NCI-H526 treated with DMSO at 0.1 percent for 48 hours (cell line): Measurements from ENCODE around the gene PRKACA.

Experiments used
- DNase-seq: peaks from one replicate; lab custom pipeline; 2025; lab: John Stamatoyannopoulos, UW

The PRKACA gene

DNA sequence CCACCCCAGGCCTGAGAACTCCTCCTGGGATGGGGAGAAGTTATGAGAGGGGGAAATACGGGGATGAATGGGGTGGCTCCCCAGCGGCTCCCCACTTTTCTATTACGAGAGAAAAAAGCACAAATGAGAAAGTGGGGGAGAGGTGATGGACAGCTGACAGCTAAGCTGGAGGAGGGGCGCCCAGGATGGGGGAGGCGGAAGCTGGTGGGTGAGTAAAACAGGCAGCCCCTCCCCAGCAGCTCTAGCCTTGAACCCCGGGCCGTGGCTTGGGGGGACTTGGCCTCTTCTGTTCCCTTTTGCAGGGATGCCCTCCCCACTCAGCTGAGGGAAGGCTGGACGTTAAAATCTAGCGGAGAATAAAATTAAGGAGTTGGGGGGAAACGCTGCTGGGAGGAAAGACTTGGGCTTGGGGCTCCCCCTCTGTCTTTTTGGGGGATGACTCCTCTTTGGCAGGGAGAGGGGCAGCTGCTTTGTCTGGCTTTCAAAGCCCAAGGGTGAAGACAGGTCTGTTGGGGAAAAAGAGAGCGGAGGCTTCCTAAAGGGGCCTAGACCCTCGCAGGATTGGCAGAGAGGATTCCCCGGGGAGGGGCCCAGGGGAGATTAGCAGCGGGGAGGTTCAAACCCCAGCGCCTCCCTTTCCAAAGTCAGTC is 25.6 kb downstream of the PRKACA start:
- DNase-seq, result no peak

DNA sequence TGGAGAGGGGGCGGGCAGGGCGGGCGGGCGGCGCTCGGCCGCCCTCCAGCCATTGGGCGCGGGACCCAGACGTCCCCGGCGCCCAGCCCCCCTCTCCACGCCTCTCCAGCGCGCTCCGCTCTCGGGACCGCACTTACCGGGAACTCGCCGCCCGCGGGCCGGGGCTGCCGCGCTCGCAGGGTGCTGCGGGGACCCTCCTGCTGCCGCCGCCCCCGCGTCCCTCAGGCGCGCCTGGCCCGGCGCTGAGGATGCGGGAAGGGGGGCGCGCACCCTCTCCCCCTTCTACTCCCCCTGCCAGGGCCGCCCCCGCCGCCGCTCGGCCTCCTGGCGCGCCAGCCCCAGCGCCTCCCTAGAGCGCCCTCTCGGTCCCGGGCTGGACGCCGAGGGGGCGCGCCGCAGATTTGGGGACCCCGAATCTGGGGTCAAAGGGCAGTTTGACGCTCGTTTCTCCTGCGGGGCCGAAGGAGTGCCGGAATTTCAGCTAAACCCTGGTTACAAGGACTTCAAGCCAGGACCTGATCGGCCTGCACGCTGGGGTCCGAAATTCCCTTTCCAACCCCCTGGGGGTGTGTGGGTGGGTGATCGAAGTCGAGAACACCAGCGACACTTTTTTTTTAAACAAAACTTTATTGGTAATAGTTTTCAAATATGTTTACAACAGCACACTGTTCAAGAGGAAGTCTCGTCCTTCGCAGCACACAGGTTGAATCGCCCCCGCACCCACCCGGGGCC is 26.3 kb downstream of the PRKACA start:
- no peak for DNase-seq

DNA sequence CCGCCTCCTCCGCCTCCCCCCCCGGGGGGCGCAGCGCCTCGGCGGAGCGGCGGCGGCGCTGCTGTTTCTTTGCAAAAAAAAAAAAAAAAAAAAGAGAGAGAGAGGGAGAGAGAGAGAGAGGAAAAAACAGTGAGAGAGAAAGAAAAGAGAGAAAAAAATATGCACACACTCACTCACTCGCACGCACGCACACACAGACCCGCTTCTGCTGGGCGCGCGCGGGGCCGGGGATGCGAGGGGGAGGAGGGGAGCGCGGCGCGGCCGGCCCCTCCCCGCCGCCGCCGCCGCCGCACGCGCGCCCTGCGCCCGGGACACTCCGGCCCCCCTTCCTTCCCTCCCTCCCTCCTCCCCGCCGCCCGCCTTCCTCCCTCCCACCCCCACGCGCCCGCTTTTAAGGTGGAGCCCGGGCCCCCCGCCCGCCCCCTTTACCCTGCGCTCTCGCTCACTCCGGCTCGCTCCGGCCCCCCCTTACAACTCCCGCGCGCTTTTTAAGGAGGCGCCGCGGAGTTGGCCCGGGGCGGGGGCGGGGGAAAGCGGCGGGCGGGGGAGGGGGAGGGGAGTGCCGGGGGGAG is 27.0 kb downstream of the PRKACA start, which contains the start of gene SAMD1:
Gene SAMD1 (minus strand): TSS at position 243 of the 572 bp plus-strand sequence.
- peak; percentile 14 for DNase-seq

DNA sequence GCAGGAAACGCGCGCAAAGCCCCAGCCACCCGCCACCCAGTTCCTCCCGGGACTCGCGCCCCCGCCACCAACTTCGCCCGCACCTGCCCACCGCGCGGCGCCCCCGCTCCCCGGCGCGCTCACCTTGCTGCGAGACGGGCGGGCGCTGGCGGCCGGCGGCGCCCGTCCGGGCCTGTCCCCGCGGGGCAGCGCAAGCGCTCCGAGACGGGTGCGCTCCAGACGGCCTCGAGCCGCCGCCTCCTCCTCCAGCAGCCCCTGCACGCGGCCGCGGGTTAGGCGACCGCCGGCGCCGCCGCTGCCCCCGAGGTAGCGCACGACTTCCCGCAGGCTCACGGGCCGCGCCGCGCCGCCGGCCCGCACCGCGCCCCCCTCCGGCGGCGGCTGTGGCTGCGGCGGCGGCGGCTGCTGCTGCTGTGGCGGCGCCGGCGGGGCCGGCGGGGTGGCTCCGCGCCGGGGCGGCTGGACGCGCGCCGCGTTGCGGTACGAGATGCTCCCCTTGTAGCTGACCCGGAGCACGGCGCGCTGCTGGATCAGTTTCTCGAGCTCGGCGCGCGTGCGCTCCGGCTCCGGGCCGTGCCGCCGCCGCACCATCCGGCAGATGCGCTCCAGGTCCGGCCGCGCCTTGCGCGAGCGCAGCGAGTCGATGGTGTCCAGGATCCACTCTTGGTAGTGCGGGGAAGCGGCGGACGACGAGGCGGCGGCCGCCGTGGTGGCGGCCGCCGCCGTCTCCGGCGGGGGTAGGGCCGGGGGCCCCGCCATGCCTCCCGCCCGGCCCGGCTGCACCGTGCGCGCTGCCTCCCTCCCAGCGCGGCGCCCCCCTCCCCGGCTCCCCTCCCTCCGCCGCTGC is 27.7 kb downstream of the PRKACA start:
- no peak for DNase-seq

DNA sequence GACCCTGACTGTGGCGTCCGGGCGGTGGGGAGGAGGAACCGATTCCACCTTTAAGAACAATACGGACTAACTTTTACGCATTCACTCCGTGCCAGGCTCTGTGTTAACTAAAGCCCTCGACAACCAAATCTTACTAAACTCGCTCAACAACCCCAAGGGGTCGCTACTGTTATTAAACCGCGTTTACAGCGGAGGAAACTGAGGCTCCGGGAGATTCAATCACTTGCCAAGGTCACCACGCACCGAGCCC is 28.2 kb downstream of the PRKACA start:
- DNase-seq, result no peak

DNA sequence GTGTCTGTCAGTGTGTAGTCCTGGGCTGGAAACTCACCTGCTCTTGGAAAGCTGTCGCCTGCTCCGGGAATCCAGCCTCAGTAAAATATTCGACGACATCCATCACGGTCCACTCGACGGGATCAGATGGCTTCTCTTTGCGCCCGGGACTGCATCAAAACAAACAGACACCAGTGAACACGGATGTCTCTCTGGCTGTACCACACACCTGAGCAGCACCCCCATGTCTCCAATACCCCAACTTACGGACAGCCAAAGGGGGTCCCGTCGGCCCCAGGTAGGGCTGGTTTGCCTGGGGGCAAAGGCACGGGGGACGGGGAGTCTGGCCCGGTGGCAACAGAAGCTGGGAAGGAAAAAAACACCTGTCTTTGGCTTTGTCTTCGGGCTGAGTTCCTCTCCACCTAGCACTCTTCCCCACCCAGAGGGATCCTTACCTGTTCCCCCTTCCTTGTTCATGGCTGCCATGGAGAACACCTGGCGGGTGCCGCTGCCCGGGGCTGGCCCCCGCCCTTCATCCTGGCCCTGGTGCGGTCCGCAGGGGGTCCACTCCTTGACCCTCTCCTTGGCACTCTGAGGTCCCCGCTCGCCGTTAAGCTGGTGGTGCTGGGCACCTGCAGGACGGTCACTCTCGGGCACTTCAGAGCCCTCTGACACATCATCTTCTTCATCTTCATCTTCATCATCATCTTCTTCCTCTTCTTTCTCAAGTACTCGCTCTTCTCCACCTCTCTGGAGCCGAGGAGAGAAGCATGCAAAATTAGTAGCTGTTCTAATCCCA is 28.7 kb downstream of the PRKACA start:
- no peak for DNase-seq

DNA sequence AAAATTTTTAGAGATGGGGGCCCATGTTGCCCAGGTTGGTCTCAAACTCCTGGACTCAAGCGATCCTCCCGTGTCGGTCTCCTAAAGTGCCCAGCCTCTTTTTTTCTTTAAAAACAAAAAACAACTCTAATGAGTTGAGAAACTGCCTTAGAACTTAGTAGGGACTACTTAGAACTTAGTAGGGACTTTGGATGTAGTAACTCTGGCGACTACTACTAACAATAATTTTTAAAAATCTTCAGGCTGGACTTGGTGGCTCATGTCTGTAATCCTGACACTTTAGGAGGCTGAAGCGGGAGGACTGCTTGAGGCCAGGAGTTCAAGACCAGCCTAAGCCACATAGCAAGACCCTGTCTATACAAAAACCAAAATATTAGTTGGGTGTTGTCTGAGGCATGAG is 31.5 kb downstream of the PRKACA start:
- DNase-seq, result no peak

DNA sequence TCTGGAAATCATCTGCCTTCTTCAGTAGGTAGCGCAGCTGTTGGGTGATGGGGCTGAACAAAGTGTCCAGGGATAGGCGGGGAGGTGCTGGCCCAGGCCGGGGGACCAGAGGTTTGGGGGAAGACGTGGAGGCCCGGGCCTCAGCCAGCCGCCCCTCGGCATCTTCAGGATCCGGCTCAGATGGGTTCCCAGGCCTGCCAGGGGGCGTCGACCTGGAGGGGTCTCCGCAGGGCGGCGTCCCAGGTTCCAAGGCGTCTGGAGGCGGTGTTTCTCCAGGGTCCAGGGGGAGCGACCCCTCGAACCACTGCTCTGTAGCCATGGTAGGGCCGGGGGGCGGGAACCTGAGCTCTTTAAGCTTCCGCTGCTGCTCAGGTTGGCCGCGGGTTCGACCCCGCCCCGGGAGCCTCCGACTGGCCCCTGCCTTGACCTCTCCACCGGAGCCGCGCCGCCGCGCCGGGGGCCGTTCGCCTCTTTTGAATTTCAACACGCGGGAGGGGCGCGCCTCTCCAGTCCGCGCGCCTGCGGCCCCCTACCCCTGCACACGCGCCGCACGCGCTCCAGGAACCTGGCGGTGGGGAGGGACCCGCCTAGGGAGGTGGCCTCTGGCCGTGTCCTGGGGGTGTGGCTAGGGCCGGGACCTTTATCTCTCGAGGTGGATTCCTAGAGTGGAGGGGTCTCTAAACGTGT is 32.1 kb downstream of the PRKACA start, which contains the start of gene C19orf67:
Gene C19orf67 (minus strand): TSS at position 475 of the 687 bp plus-strand sequence. CDS start 156 bp downstream, at position 319.
- no peak for DNase-seq

DNA sequence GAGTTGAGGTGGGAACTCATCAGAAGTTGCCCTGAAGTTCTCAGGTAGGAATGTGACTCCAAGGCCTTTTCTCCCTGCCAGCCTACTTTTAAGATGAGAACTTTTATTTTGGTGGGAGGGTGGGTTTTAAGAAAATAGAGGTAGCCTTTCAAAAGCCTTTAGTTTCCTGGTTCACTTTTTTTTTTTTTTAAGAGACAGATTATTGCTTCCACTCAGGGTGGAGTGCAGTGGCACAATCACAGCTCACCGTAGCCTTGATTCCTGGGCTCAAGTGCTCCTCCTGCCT is 34.9 kb downstream of the PRKACA start:
- DNase-seq, result no peak

DNA sequence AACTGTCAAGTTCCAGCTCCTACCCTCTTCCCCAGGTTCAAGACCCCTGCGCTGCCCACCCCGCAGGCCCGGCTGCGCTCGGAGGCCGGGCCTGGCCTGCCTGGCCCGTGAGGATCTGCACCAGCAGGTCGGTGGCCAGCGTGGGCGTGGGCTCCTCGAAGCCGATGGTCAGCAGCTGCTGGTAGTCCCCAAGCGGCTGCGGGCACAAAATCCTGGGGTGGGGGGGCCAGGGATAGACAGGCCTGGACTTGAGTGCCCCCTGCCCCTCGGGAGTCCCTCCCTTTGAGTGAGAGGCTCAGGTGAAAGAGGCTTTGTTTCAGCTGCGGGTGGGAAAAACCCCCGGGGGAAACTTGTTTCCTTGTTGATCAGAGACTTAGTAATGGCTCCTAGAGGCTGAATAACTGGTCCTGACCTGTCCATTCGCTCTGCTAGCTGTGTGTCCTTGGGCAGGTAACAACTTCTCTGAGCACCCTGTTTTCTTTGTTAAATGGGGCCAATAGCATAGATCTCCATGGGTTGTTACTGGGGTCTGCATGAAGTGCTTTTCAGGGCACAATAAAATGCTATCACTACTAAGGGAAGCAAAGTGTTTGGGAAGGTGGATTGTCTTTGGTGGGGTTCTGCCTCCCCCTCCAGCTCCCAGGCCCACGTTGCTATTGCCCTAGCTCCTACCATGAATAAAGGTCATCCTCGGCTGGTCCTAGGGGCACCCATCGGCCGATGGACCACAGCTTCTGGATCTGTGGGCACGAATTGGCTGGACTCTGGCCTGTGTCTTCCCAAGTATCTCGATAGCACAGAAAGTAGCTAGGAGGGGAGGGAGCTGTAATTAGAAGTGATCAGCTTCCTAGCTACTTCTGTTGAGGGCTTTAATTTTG is 35.5 kb downstream of the PRKACA start:
- DNase-seq, result no peak

DNA sequence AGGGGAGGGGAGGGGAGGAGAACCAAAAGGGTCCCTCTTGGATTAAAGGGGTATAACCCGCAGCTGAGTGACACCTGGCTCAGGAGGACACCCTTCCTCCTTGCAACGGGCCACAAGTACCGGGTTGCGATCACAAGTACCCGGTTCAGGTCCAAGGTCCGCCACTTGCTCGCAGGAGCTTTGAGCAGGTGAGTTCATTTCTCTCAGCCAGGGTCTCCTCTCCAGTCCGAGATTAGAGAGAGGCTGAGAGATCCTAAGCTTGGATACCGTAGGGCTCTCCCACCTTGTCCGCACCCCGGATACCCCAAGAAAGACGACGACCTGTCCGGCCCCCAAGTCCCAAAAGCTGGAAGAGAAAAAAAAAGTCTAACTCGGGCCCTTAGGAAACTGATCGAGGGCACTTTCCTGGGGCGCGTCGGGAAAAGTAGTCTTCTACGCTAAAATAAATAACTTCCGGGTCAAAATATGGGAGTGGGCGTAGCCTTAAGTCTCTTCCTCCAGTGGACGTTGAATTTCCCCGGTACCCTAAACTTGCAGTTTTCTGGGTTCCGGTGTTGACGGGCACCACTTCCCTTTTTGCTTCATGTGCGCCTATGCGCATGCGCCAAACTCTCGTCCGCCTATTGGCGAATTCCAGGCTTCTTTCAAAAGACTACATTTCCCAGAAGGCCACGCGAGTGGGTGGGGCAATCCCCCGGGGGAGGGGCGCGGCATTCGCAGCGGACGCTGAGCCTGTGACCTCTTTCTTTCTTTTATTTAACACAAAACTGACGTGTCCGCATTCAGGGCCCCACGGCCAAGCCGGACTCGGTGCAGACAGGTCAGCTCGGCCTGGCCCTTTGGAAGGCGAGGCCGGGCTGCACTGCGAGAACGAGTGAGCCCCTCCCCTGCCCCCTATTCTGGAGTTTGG is 36.4 kb downstream of the PRKACA start:
- peak; percentile 88 for DNase-seq

DNA sequence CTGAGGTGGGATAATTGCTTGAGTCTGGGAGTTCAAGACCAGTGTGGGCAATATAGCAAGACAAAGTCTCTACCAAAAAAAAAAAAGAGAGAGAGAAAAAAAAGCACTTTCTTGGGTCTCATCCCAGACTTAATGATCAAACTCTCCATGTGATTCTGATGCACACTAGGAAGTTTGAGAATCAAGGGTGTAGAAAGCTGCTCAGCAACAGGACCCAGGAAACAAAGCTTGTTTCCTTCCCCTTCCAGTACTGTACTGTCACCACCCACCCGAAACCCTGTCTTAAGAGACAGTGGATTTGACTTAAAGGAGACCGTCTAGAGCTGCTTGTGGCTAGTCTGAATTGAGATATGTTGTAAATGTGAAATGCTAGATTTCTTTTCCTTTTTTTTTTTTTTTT is 39.2 kb downstream of the PRKACA start:
- no peak for DNase-seq

DNA sequence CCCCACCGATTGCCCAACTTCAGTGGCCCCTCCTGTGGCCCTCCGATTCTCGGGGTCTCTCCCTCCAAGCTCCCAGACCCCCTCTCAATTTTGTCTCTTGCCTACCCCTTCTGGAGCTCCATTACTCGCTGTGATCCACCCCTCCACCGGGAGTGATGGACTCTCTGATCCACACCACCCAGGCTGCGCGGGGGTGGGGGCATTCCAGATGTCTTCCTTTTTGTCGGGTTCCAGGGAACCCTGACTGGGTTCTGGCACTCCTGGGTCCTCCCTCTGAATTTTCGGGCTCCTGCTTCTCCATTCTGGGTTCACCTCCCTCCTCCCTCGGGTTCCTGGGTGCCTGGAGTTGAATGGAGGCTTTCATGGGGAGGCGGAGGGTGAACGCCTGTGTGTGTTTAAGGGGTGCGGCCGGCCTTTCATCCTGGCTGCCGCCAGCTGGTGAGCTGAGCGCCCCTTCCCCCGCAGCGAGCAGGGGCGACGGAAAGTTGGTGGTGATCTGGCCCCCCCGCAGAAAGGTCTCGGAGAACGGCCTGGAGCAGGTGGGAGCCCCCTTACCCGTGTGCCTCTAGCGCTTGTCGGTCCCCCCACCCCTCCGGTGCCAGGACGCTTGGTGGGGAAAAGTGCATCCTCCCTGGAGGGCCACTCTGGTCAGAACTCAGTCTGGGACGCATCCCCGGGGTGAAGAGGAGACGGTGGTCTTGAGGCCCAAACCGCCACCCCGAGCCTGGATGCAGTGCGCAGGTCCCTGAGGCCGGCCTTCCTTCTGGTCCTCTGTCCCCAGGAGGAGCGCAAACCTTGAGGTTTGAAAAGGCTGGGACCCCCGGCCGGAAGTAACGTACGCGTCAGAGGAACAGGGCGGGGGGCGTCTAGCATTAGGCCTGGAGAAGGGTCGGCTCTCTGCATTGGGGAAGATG is 43.4 kb downstream of the PRKACA start:
- DNase-seq, result no peak

DNA sequence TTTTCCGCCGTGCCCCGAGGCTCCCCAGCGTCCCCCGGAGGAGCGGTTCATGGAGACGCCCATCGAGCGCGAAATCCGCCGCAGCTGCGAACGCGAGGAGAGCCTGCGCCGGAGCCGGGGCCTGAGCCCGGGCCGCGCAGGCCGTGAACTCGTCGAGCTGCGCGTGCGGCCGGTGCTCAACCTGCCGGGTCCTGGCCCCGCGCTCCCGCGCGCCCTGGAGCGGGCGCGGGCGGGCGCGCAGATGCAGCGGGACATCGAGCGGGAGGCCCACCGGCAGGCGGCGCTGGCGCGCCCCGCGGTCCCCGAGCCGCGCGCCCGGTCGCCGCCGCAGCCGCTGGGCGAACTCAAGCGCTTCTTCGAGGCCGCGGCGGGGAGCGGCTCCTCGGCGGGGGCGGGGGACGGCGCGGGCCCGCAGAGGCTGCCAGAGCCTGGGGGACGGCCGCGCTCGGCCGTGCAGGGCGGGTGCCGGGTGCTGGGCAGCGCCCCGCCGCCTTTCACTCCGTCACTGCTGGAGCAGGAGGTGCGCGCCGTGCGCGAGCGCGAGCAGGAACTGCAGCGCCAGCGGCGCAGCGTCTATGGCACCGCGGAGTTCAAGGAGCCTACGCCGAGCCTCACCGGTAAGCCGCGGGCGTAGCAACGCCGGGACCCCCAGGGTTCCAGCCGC is 44.2 kb downstream of the PRKACA start:
- no peak for DNase-seq

DNA sequence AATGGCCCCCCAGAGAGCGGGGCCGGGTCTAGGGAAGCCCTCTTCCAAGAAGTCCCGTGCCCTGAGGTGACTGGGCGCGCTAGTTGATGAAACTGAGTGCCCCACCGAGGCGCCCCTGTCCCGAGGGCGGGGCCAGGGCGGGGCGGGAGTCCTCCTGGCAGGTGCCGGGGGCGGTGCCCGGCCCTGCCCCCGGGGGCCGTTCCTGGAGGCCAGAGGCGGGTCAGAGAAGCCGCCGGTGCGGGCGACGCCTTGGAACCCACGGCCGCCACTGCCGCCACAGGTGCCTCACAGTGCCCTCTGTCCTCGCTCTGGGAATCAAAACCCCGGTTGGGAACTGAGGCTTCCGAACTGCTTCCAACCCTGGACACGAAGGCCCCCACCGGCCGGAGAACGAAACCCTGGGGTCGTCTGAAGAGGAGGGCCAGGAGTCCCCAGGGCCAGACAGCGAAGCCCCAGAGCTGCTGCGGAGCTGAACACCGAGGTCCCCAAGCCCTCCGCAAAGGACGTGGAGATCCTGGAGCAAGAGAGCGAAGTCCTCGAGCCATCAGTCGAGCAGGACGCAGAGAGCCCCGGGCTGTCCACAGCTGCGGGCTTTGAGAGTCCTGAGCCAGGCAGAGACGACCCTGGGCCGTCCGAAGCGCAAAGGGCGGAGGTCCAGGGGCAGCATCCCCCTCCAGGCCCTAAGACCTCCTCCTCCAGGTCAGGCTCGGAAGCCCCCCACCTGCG is 44.9 kb downstream of the PRKACA start, which contains the start of gene MISP3:
Gene MISP3 (plus strand): TSS at position 252 of the 726 bp plus-strand sequence. CDS start 524 bp downstream, outside the sequence.
- no peak for DNase-seq

DNA sequence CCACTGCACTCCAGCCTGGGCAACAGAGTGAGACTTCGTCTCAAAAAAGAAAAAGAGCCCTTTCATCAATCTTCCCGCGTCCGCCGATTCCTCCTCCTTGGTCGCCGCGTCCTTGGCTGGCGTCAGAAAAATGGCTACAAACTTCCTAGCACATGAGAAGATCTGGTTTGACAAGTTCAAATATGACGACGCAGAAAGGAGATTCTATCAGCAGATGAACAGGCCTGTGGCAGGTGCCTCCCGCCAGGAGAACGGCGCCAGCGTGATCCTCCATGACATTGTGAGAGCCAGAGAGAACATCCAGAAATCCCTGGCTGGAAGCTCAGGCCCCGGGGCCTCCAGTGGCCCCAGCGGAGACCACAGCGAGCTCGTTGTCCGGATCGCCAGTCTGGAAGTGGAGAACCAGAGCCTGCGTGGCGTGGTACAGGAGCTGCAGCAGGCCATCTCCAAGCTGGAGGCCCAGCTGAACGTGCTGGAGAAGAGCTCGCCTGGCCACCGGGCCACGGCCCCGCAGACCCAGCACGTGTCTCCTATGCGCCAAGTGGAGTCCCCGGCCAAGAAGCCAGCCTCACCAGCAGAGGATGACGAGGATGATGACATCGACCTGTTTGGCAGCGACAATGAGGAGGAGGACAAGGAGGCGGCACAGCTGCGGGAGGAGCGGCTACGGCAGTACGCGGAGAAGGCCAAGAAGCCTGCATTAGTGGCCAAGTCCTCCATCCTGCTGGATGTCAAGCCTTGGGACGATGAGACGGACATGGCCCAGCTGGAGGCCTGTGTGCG is 47.1 kb downstream of the PRKACA start:
- no peak for DNase-seq
